Loucy (cell line): ENCODE data around the gene C16orf95.

Experiments
- EZH2phosphoT487 ChIP-seq: fragments of 200-600 bp; IDR thresholded peaks from 2 replicates; pipeline ENCODE4 v1.6.1; 2018; ENCODE audit warnings: antibody characterized with exemption, mild to moderate bottlenecking, moderate library complexity, borderline replicate concordance
- TF ChIP-seq, protein P1 (sequence below): fragments of 200-600 bp; sonication (generic); conservative IDR thresholded peaks from 2 replicates; pipeline ENCODE4 v1.5.1; 2014; ENCODE audit warnings: mild to moderate bottlenecking, antibody characterized with exemption, low read length

- TF ChIP-seq, protein P1, sequence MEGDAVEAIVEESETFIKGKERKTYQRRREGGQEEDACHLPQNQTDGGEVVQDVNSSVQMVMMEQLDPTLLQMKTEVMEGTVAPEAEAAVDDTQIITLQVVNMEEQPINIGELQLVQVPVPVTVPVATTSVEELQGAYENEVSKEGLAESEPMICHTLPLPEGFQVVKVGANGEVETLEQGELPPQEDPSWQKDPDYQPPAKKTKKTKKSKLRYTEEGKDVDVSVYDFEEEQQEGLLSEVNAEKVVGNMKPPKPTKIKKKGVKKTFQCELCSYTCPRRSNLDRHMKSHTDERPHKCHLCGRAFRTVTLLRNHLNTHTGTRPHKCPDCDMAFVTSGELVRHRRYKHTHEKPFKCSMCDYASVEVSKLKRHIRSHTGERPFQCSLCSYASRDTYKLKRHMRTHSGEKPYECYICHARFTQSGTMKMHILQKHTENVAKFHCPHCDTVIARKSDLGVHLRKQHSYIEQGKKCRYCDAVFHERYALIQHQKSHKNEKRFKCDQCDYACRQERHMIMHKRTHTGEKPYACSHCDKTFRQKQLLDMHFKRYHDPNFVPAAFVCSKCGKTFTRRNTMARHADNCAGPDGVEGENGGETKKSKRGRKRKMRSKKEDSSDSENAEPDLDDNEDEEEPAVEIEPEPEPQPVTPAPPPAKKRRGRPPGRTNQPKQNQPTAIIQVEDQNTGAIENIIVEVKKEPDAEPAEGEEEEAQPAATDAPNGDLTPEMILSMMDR, result no peak
- no peak for TF ChIP-seq EZH2phosphoT487
Measured at GRCh38 chr16:87276091-87276701, 41.0 kb downstream of the C16orf95 start.
